A549 (cell line): ENCODE results near the gene GMDS. TPM values are rescaled to one million over a fixed set of nuclear protein-coding genes. Genes with fewer than 3 reads are reported as not detected.

ENCODE experiments used
- ATAC-seq, 2 experiments: fragments of 200-7000 bp in 1 of 2; fragments of >200 bp in 1 of 2; cut with Nextera tagmentation in 1 of 2; cut with Tn5 transposase in 1 of 2; 3 replicates each; pipeline versions ENCODE4 v1.8.0 to v1.9.1; 2018 to 2020; ENCODE audit warnings: mild to moderate bottlenecking in 1 of 2, moderate library complexity in 1 of 2
- CTCF ChIA-PET: fragments of 300-600 bp; sonication (Branson Sonifier 250); formaldehyde crosslinking; extraction: SDS; loops from one replicate; lab custom pipeline; 2021; ENCODE audit warnings: antibody characterized with exemption, inconsistent platforms; lab: Yijun Ruan, JAX
- POLR2A ChIA-PET: fragments of 350-600 bp; formaldehyde crosslinking; extraction: SDS; loops from one replicate; lab custom pipeline; 2021; ENCODE audit warnings: antibody characterized with exemption, inconsistent platforms; lab: Yijun Ruan, JAX
- DNase-seq, 2 experiments: peaks; one replicate each; pipeline versions ENCODE4 v3.0.0 to v3.0.0-alpha.2; 2011 to 2016; ENCODE audit warnings: low read depth in 1 of 2, low spot score in 1 of 2
- FAIRE-seq: peaks from 2 replicates; lab custom pipeline; 2011; peaks lifted over from hg19 to GRCh38; lab: Jason Lieb, UNC
- H3K27ac ChIP-seq, 2 experiments: fragments of >200 bp; sonication (Bioruptor Twin); formaldehyde crosslinking; 3 replicates each; pipeline ENCODE4 v1.5.1; 2016 to 2017
- H3K4me1 ChIP-seq: fragments of >200 bp; sonication (Bioruptor Twin); formaldehyde crosslinking; 3 replicates; pipeline ENCODE4 v1.6.1; 2016
- H3K4me2 ChIP-seq: fragments of >200 bp; sonication (Bioruptor Twin); formaldehyde crosslinking; 3 replicates; pipeline ENCODE4 v1.6.1; 2016
- H3K4me3 ChIP-seq: fragments of >200 bp; sonication (Bioruptor Twin); formaldehyde crosslinking; 3 replicates; pipeline ENCODE4 v1.5.1; 2016
- H3K9me3 ChIP-seq: fragments of >200 bp; sonication (Bioruptor Twin); formaldehyde crosslinking; 3 replicates; pipeline ENCODE4 v1.6.1; 2016
- ATOH8 ChIP-seq: fragments of 250-450 bp; sonication (Bioruptor Pico); IDR thresholded peaks from 2 replicates; pipeline ENCODE4 v1.5.0; 2020; ENCODE audit warnings: low read depth, mild to moderate bottlenecking, moderate library complexity
- BCL3 ChIP-seq: fragments of >200 bp; sonication (Bioruptor Twin); formaldehyde crosslinking; IDR thresholded peaks from 3 replicates; pipeline ENCODE4 v1.6.1; 2016
- CEBPB ChIP-seq, 2 experiments: fragments of >200 bp in 1 of 2; sonication (Bioruptor Twin) in 1 of 2; formaldehyde crosslinking in 1 of 2; IDR thresholded peaks; 2 replicates each; pipeline ENCODE4 v1.6.1; 2012 to 2016
- CHD4 ChIP-seq: fragments of 200-600 bp; sonication (generic); IDR thresholded peaks from 2 replicates; pipeline ENCODE4 v1.6.1; 2016; ENCODE audit warnings: antibody characterized with exemption, mild to moderate bottlenecking, borderline replicate concordance
- E2F6 ChIP-seq: IDR thresholded peaks from 2 replicates; pipeline ENCODE4 v1.6.1; 2012; ENCODE audit warnings: low read depth, borderline replicate concordance
- ELK1 ChIP-seq: fragments of 150-350 bp; IDR thresholded peaks from 2 replicates; pipeline ENCODE4 v1.6.1; 2014; ENCODE audit warnings: low read depth, mild to moderate bottlenecking, low read length
- FOSB ChIP-seq: fragments of 250-450 bp; sonication (Bioruptor Pico); IDR thresholded peaks from 2 replicates; pipeline ENCODE4 v1.5.0; 2020; ENCODE audit warnings: mild to moderate bottlenecking, moderate library complexity
- FOSL2 ChIP-seq, 2 experiments: fragments of 450-650 bp in 1 of 2; fragments of >200 bp in 1 of 2; sonication (Bioruptor Twin) in 1 of 2; formaldehyde crosslinking; IDR thresholded peaks; 2 replicates each; pipeline versions ENCODE4 v1.5.0 to v1.6.1; 2016 to 2020; ENCODE audit warnings: mild to moderate bottlenecking in 1 of 2, moderate library complexity in 1 of 2
- FOXS1 ChIP-seq: fragments of 250-450 bp; sonication (Bioruptor Pico); IDR thresholded peaks from 2 replicates; pipeline ENCODE4 v1.5.0; 2020; ENCODE audit warnings: mild to moderate bottlenecking, moderate library complexity
- GATA3 ChIP-seq: IDR thresholded peaks from 2 replicates; pipeline ENCODE4 v1.6.1; 2012; ENCODE audit warnings: borderline replicate concordance
- HDAC2 ChIP-seq: fragments of 200-600 bp; sonication (generic); IDR thresholded peaks from 2 replicates; pipeline ENCODE4 v1.6.1; 2016
- MAFK ChIP-seq: fragments of 450-650 bp; IDR thresholded peaks from 2 replicates; pipeline ENCODE4 v1.6.1; 2014; ENCODE audit not compliant: partially characterized antibody
- MAX ChIP-seq: IDR thresholded peaks from 2 replicates; pipeline ENCODE4 v1.6.1; 2012
- NPAS2 ChIP-seq: fragments of 250-450 bp; sonication (Bioruptor Pico); IDR thresholded peaks from 2 replicates; pipeline ENCODE4 v1.8.0; 2022; ENCODE audit warnings: mild to moderate bottlenecking, moderate library complexity, borderline replicate concordance
- RAD21 ChIP-seq, 2 experiments: fragments of >200 bp in 1 of 2; sonication (Bioruptor Twin) in 1 of 2; formaldehyde crosslinking in 1 of 2; IDR thresholded peaks in 1 of 2; conservative IDR thresholded peaks in 1 of 2; 2 replicates in 1 of 2; 3 replicates in 1 of 2; pipeline ENCODE4 v1.6.1; 2012 to 2018; ENCODE audit warnings: inconsistent platforms in 1 of 2
- TFCP2L1 ChIP-seq: fragments of 250-450 bp; sonication (Bioruptor Pico); IDR thresholded peaks from 2 replicates; pipeline ENCODE4 v1.5.0; 2021; ENCODE audit warnings: mild to moderate bottlenecking
- ZFP36 ChIP-seq: fragments of 450-650 bp; IDR thresholded peaks from 2 replicates; pipeline ENCODE4 v1.6.1; 2014; ENCODE audit warnings: borderline replicate concordance; ENCODE audit not compliant: partially characterized antibody
- WGBS: methylation state at CpG from one replicate; pipeline ENCODE4 v1.1.6; 2017; ENCODE audit errors: missing lambda C conversion rate; 5-methylcytosine and 5-hydroxymethylcytosine counted together
- polyA plus RNA-seq, 4 experiments: library from polyadenylated mRNA; depleted of rRNA in 3 of 4; stranded (reverse); fragments of >200 nt; fragmentation: RNase III in 1 of 4; extraction: RNeasy Plus Mini Kit Qiagen cat#74134 plus additional on column Dnase treatment in 1 of 4; gene quantifications; 2 replicates in 3 of 4; 3 replicates in 1 of 4; pipeline ENCODE4 v1.2.3, GENCODE V29; 2011 to 2017

Gene GMDS
- polyA plus RNA-seq, 2 of the 4 experiments (the other 2 are of a cell fraction), result 9.9 to 12.4 TPM

GRCh38 chr6:2216794-2217383, 28.5 kb downstream of the GMDS start:
- CTCF ChIA-PET, result interaction anchor here (1.1 to 1.4 kb wide), 3 partner anchors 9 to 40 kb away, joined by 3 to 6 read pairs (median 4); no protein-coding TSS in a partner anchor
- Histone ChIP-seq H3K27ac (no peak overlapping the region), H3K4me3 (no peak overlapping the region), H3K9me3 (no peaks in the 10 kb centered on the region)
- ATAC-seq (no peak), FAIRE-seq (no peak)
- TF ChIP-seq ZFP36, result no peak
- no peak for TF ChIP-seq FOSL2 (IDR thresholded peaks at IDR 0.05)
- no peak for TF ChIP-seq FOSL2 (CRISPR knock-in tag; IDR thresholded peaks at IDR 0.05)
- TF ChIP-seq ATOH8 (CRISPR knock-in tag), result no peak
- no peak for TF ChIP-seq ELK1
- no peak for TF ChIP-seq FOXS1
- TF ChIP-seq E2F6, result no peak
- TF ChIP-seq BCL3, result no peak
- no peak for TF ChIP-seq CHD4
- no peak for TF ChIP-seq GATA3
- TF ChIP-seq RAD21 (conservative IDR thresholded peaks at IDR 0.05 in 1 of 2, IDR thresholded peaks at IDR 0.05 in 1 of 2), result no peak
- no peak for TF ChIP-seq MAX
- TF ChIP-seq CEBPB (IDR thresholded peaks at IDR 0.05), result no peak
- TF ChIP-seq FOSB (CRISPR knock-in tag), result no peak
- no peak for TF ChIP-seq MAFK
- TF ChIP-seq, all 56 proteins: peak for 0
- POLR2A ChIA-PET, result no interaction called here
- H3K4me1 ChIP-seq, result no peaks in the 10 kb centered on the region
- no peak for DNase-seq
- H3K4me2 ChIP-seq, result no peak overlapping the region
- WGBS, result 89% methylated on average over 11 of the region's 13 CpGs

- WGBS, result 82% methylated on average over 3 of the region's 3 CpGs
- FAIRE-seq (no peak), DNase-seq (no peak), ATAC-seq (no peak)
- no peak overlapping the region for H3K4me2 ChIP-seq
- H3K9me3 ChIP-seq, result no peaks in the 10 kb centered on the region
- ChIA-PET POLR2A (no interaction called here), CTCF (no interaction called here)
- H3K4me3 ChIP-seq, result no peak overlapping the region
- H3K4me1 ChIP-seq, result no peaks in the 10 kb centered on the region
- TF ChIP-seq HDAC2 (no peak), GATA3 (no peak), NPAS2 (CRISPR knock-in tag) (no peak), FOXS1 (no peak), ELK1 (no peak), TFCP2L1 (no peak)
- no peak overlapping the region for H3K27ac ChIP-seq
Observed at GRCh38 chr6:2215342-2215741, 30.1 kb downstream of the GMDS start.
